HFF-Myc (cell line): ENCODE results near the gene TDRD12.

Source experiments
- DNase-seq: peaks from one replicate; pipeline ENCODE4 v3.0.0-alpha.2; 2011; ENCODE audit warnings: low read depth; ENCODE audit errors: extremely low read depth
- H3K4me3 ChIP-seq: replicated peaks from 2 replicates; pipeline ENCODE4 v1.5.1; 2011; ENCODE audit warnings: low read depth, mild to moderate bottlenecking, control low read depth, low read length
- CTCF ChIP-seq: IDR thresholded peaks from 2 replicates; pipeline ENCODE4 v1.5.1; 2012; ENCODE audit warnings: mild to moderate bottlenecking, low read depth, low read length, control low read depth; ENCODE audit errors: missing control alignments

TDRD12 gene

GRCh38 chr19:32675720-32676185, 43.8 kb upstream of the TDRD12 start, which contains the start of gene RGS9BP:
Gene RGS9BP (plus strand): TSS chr19:32675848. CDS start chr19:32676264, 416 bp downstream.
- TF ChIP-seq CTCF: no peak
- DNase-seq: no peak
- H3K4me3 ChIP-seq: peak within 1 kb of the TSS; percentile 76

- no peak for DNase-seq
- peak overlapping the region; percentile 76 for H3K4me3 ChIP-seq
- no peak for TF ChIP-seq CTCF
Measured at GRCh38 chr19:32676186-32676894, 43.2 kb upstream of the TDRD12 start.

DNA sequence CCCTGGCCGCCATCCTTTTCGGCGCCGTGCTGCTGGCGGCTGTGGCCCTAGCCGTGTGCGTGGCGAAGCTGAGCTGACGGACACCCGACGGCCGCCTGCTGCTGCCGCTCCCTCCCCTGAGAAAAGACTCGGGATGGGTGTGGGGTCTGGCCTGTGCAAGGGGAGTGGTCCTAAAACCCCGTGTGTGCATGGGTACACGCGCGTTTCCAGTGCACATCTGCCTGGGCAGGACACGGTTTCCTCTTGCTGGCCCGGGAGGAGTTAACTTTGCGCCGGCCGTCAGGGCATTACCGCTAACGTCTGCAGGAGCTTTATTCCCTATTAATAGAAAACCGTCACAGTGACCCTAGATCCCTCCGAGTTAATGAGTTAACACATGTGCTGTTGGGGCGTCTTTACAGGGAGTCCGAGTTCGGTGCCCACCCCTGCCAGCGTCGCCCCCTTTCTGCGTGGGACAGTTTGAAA, 42.6 kb upstream of the TDRD12 start:
- no peak overlapping the region for H3K4me3 ChIP-seq
- DNase-seq: no peak
- no peak for TF ChIP-seq CTCF

DNA sequence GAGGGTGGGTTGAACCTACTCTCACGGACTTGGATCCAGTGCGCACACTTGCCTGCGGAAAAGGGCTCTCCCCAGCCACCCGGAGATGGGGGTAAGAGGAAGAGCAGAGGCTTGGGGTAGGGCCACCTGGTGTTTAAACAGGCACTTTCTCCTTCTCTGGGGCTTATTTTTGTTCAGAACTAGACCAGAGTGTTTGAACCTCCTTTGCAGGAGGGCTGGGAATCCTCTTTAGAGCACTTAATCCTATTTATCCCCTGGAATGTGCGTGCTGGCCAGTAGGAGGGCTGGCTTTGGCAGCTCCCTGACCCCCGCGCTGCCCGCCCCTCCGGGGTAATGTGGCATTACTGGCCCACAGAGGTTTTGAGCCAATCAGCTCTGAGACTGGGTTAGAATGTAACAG, 41.9 kb upstream of the TDRD12 start:
- no peak overlapping the region for H3K4me3 ChIP-seq
- no peak for DNase-seq
- TF ChIP-seq CTCF: no peak

GRCh38 chr19:32680986-32681385, 38.6 kb upstream of the TDRD12 start:
- no peak for TF ChIP-seq CTCF
- H3K4me3 ChIP-seq: no peak overlapping the region
- DNase-seq: no peak

DNA sequence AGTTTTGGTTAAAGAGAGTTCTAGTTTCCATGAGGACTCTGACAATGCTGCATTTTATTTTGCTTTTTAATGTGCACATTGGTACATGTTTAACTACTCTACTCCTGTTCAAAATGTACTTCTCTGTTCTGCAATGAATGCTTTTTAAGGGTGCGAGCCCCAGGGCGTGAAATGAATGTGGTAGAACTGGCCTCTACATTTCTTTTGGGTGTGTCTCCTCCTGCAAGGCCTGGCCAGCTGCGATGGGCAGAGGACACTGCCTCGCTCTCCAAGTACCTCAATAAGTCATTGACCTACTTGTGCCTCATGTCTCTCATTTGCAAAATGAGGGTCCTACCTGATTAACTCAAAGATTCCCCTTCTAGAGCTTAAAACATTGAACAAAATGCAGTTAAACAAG, 37.2 kb upstream of the TDRD12 start:
- TF ChIP-seq CTCF: no peak
- no peak for DNase-seq
- no peak overlapping the region for H3K4me3 ChIP-seq
